CD4-positive, alpha-beta T cell treated with Interleukin-15 for 1 hour (primary cell): ENCODE results near the gene FARSB.

Experiments
- DNase-seq: peaks from one replicate; pipeline ENCODE4 v3.0.0-alpha.2; 2020

FARSB gene

GRCh38 chr2:222656526-222657446, 894 bp upstream of the FARSB start:
- DNase-seq: no peak

- no peak for DNase-seq
These were observed 2.6 kb downstream of the FARSB start for GRCh38 chr2:222653280-222653679.

- DNase-seq: no peak
These were observed 3.2 kb downstream of the FARSB start for GRCh38 chr2:222652491-222653255.

GRCh38 chr2:222651718-222652418, 4.0 kb downstream of the FARSB start:
- no peak for DNase-seq

- DNase-seq: no peak
These were observed 6.1 kb downstream of the FARSB start for GRCh38 chr2:222649801-222650200.

- no peak for DNase-seq
These were observed 9.9 kb downstream of the FARSB start for GRCh38 chr2:222646008-222646407.

- no peak for DNase-seq
These were observed 12.8 kb downstream of the FARSB start for GRCh38 chr2:222643134-222643533.

- no peak for DNase-seq
These were observed 14.6 kb downstream of the FARSB start for GRCh38 chr2:222641336-222641735.

GRCh38 chr2:222637067-222637466, 18.8 kb downstream of the FARSB start:
- no peak for DNase-seq

GRCh38 chr2:222635295-222635694, 20.6 kb downstream of the FARSB start:
- DNase-seq: no peak

GRCh38 chr2:222627764-222628163, 28.1 kb downstream of the FARSB start:
- DNase-seq: no peak

- DNase-seq: no peak
These were observed 32.1 kb downstream of the FARSB start for GRCh38 chr2:222623756-222624309.

- no peak for DNase-seq
These were observed 33.0 kb downstream of the FARSB start for GRCh38 chr2:222622910-222623309.

- no peak for DNase-seq
These were observed 34.0 kb downstream of the FARSB start for GRCh38 chr2:222621893-222622292.

GRCh38 chr2:222615320-222615719, 40.6 kb downstream of the FARSB start:
- no peak for DNase-seq

GRCh38 chr2:222613715-222614331, 42.1 kb downstream of the FARSB start:
- no peak for DNase-seq

GRCh38 chr2:222611684-222612083, 44.2 kb downstream of the FARSB start:
- no peak for DNase-seq

- no peak for DNase-seq
These were observed 45.1 kb downstream of the FARSB start for GRCh38 chr2:222610746-222611145.

- DNase-seq: no peak
These were observed 46.5 kb downstream of the FARSB start for GRCh38 chr2:222609381-222609780.

- no peak for DNase-seq
These were observed 47.8 kb downstream of the FARSB start for GRCh38 chr2:222608081-222608480.

- no peak for DNase-seq
These were observed 49.6 kb downstream of the FARSB start for GRCh38 chr2:222606306-222606705.

- no peak for DNase-seq
These were observed 51.0 kb downstream of the FARSB start for GRCh38 chr2:222604749-222605515.
